HepG2 (cell line): ENCODE data around the gene SUSD3. TPM values are rescaled to one million over a fixed set of nuclear protein-coding genes. Genes with fewer than 3 reads are reported as not detected.

Source experiments
- FOXA1 ChIP-seq, 2 experiments: fragments of 450-650 bp in 1 of 2; sonication (generic) in 1 of 2; formaldehyde crosslinking in 1 of 2; IDR thresholded peaks; 2 replicates each; pipeline versions ENCODE4 v1.4.0 to v1.6.1; 2016 to 2020; ENCODE audit warnings: missing genetic modification reagents in 1 of 2
- GTF2F1 ChIP-seq: fragments of 150-350 bp; IDR thresholded peaks from 2 replicates; pipeline ENCODE4 v1.6.1; 2014; ENCODE audit warnings: low read length
- KDM1A ChIP-seq: IDR thresholded peaks from 2 replicates; pipeline ENCODE4 v1.6.1; 2016; ENCODE audit warnings: missing compliant biosample characterization
- KDM4B ChIP-seq: sonication (generic); formaldehyde crosslinking; IDR thresholded peaks from 2 replicates; pipeline ENCODE4 v1.4.0; 2020; ENCODE audit warnings: missing genetic modification reagents
- PRDM10 ChIP-seq: sonication (generic); formaldehyde crosslinking; IDR thresholded peaks from 2 replicates; pipeline ENCODE4 v1.4.0; 2020; ENCODE audit warnings: low read depth, missing genetic modification reagents
- TARDBP ChIP-seq: sonication (generic); formaldehyde crosslinking; IDR thresholded peaks from 2 replicates; pipeline ENCODE4 v1.8.0; 2022; ENCODE audit warnings: mild to moderate bottlenecking, missing genetic modification reagents
- ZNF512B ChIP-seq: sonication (generic); formaldehyde crosslinking; IDR thresholded peaks from 2 replicates; pipeline ENCODE4 v1.5.1; 2020; ENCODE audit warnings: missing genetic modification reagents, mild to moderate bottlenecking, borderline replicate concordance
- ZNF607 ChIP-seq: sonication (generic); formaldehyde crosslinking; IDR thresholded peaks from 2 replicates; pipeline ENCODE4 v1.5.1; 2020; ENCODE audit warnings: missing genetic modification reagents, mild to moderate bottlenecking, borderline replicate concordance
- ZNF776 ChIP-seq: sonication (generic); formaldehyde crosslinking; IDR thresholded peaks from 2 replicates; pipeline ENCODE4 v1.4.0; 2020; ENCODE audit warnings: mild to moderate bottlenecking, missing genetic modification reagents
- polyA plus RNA-seq, 8 experiments: library from polyadenylated mRNA; depleted of rRNA in 3 of 8; stranded (reverse) in 7 of 8; unstranded in 1 of 8; fragments of >200 nt; fragmentation: Illumina TruSeq in 4 of 8; extraction: Trizol in 4 of 8; gene quantifications; 2 replicates each; pipeline versions ENCODE4 v1.2.1 to v1.2.3, GENCODE V29; 2011 to 2016; ENCODE audit warnings: low read depth in 4 of 8, missing spikeins in 1 of 8, mixed read lengths in 1 of 8; ENCODE audit not compliant: insufficient read depth in 1 of 8
- total RNA-seq, 5 experiments: library from RNA; depleted of rRNA; stranded (reverse); fragments of >200 nt; fragmentation: Illumina TruSeq; extraction: Trizol; gene quantifications; 2 replicates each; pipeline ENCODE4 v1.2.3, GENCODE V29; 2016; ENCODE audit warnings: low read depth in 1 of 5
- TF ChIP-seq, protein P1 (sequence below): sonication (generic); formaldehyde crosslinking; IDR thresholded peaks from 2 replicates; pipeline ENCODE4 v1.8.0; 2022; ENCODE audit warnings: mild to moderate bottlenecking, missing genetic modification reagents, borderline replicate concordance
- TF ChIP-seq, protein P2 (sequence below): sonication (generic); formaldehyde crosslinking; conservative IDR thresholded peaks from 2 replicates; pipeline ENCODE4 v1.5.0; 2020; ENCODE audit warnings: missing genetic modification reagents
- TF ChIP-seq, protein P3 (sequence below): sonication (generic); formaldehyde crosslinking; IDR thresholded peaks from 2 replicates; pipeline ENCODE4 v1.4.0; 2020; ENCODE audit warnings: mild to moderate bottlenecking, missing genetic modification reagents
- TF ChIP-seq, protein P4 (sequence below): sonication (generic); formaldehyde crosslinking; IDR thresholded peaks from 2 replicates; pipeline ENCODE4 v1.5.0; 2020; ENCODE audit warnings: mild to moderate bottlenecking, missing genetic modification reagents, borderline replicate concordance

SUSD3 gene
- total and polyA plus RNA-seq, 2 of the 13 experiments (the other 11 are each of a cell fraction or from before 2014, with no cell fraction given), result 7.0 to 9.1 TPM

GRCh38 chr9:93132287-93132927 is 73.9 kb downstream of the SUSD3 start (continued):
- TF ChIP-seq PRDM10 (no peak), KDM4B (CRISPR knock-in tag) (no peak), KDM1A (CRISPR knock-in tag) (peak; percentile 89), ZNF776 (CRISPR knock-in tag) (no peak), ZNF607 (CRISPR knock-in tag) (no peak), TARDBP (CRISPR knock-in tag) (no peak), FOXA1 (IDR thresholded peaks at IDR 0.05) (no peak), FOXA1 (CRISPR knock-in tag; IDR thresholded peaks at IDR 0.05) (no peak), GTF2F1 (no peak), ZNF512B (peak; percentile 56; the same call in 1 of the 2 replicates)
- TF ChIP-seq, protein P1, sequence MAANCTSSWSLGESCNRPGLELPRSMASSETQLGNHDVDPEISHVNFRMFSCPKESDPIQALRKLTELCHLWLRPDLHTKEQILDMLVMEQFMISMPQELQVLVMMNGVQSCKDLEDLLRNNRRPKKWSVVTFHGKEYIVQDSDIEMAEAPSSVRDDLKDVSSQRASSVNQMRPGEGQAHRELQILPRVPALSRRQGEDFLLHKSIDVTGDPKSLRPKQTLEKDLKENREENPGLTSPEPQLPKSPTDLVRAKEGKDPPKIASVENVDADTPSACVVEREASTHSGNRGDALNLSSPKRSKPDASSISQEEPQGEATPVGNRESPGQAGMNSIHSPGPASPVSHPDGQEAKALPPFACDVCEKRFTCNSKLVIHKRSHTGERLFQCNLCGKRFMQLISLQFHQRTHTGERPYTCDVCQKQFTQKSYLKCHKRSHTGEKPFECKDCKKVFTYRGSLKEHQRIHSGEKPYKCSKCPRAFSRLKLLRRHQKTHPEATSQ, result no peak
- TF ChIP-seq, protein P2, sequence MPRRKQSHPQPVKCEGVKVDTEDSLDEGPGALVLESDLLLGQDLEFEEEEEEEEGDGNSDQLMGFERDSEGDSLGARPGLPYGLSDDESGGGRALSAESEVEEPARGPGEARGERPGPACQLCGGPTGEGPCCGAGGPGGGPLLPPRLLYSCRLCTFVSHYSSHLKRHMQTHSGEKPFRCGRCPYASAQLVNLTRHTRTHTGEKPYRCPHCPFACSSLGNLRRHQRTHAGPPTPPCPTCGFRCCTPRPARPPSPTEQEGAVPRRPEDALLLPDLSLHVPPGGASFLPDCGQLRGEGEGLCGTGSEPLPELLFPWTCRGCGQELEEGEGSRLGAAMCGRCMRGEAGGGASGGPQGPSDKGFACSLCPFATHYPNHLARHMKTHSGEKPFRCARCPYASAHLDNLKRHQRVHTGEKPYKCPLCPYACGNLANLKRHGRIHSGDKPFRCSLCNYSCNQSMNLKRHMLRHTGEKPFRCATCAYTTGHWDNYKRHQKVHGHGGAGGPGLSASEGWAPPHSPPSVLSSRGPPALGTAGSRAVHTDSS (CRISPR knock-in tag), result no peak
- TF ChIP-seq, protein P3, sequence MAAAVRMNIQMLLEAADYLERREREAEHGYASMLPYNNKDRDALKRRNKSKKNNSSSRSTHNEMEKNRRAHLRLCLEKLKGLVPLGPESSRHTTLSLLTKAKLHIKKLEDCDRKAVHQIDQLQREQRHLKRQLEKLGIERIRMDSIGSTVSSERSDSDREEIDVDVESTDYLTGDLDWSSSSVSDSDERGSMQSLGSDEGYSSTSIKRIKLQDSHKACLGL (CRISPR knock-in tag), result peak; percentile 52; the same call in 1 of the 2 replicates
- TF ChIP-seq, protein P4, sequence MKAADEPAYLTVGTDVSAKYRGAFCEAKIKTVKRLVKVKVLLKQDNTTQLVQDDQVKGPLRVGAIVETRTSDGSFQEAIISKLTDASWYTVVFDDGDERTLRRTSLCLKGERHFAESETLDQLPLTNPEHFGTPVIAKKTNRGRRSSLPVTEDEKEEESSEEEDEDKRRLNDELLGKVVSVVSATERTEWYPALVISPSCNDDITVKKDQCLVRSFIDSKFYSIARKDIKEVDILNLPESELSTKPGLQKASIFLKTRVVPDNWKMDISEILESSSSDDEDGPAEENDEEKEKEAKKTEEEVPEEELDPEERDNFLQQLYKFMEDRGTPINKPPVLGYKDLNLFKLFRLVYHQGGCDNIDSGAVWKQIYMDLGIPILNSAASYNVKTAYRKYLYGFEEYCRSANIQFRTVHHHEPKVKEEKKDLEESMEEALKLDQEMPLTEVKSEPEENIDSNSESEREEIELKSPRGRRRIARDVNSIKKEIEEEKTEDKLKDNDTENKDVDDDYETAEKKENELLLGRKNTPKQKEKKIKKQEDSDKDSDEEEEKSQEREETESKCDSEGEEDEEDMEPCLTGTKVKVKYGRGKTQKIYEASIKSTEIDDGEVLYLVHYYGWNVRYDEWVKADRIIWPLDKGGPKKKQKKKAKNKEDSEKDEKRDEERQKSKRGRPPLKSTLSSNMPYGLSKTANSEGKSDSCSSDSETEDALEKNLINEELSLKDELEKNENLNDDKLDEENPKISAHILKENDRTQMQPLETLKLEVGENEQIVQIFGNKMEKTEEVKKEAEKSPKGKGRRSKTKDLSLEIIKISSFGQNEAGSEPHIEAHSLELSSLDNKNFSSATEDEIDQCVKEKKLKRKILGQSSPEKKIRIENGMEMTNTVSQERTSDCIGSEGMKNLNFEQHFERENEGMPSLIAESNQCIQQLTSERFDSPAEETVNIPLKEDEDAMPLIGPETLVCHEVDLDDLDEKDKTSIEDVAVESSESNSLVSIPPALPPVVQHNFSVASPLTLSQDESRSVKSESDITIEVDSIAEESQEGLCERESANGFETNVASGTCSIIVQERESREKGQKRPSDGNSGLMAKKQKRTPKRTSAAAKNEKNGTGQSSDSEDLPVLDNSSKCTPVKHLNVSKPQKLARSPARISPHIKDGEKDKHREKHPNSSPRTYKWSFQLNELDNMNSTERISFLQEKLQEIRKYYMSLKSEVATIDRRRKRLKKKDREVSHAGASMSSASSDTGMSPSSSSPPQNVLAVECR, result no peak
